H1 (cell line): ENCODE measurements around the gene P3H2. TPM values are rescaled to one million over a fixed set of nuclear protein-coding genes. Genes with fewer than 3 reads are reported as not detected.

ENCODE experiments used
- CTCF ChIA-PET: fragments of 300-600 bp; sonication (Branson Sonifier 250); formaldehyde crosslinking; loops from one replicate; lab custom pipeline; 2021; ENCODE audit not compliant: partially characterized antibody; lab: Charles Lee
- POLR2A ChIA-PET: fragments of 300-600 bp; sonication (Branson Sonifier 250); formaldehyde crosslinking; loops from one replicate; lab custom pipeline; 2021; ENCODE audit warnings: inconsistent platforms; ENCODE audit not compliant: partially characterized antibody; lab: Charles Lee
- DNase-seq, 2 experiments: peaks; one replicate each; pipeline versions ENCODE4 v3.0.0 to v3.0.0-alpha.2; 2010 to 2022; ENCODE audit warnings: low spot score in 2 of 2, low read depth in 1 of 2, mixed read lengths in 1 of 2
- FAIRE-seq: peaks from 2 replicates; lab custom pipeline; 2011; peaks lifted over from hg19 to GRCh38; lab: Jason Lieb, UNC
- H2AFZ ChIP-seq: 2 replicates; pipeline ENCODE4 v1.8.1; 2012; ENCODE audit warnings: low read length, inconsistent platforms
- H2AK5ac ChIP-seq: 2 replicates; pipeline ENCODE4 v1.6.1; 2013; ENCODE audit warnings: low read depth, low read length
- H2BK120ac ChIP-seq: replicated peaks from 2 replicates; pipeline ENCODE3; 2013; ENCODE audit warnings: low read depth, low read length, inconsistent platforms
- H2BK12ac ChIP-seq: 2 replicates; pipeline ENCODE4 v1.6.1; 2013; ENCODE audit warnings: low read depth, low read length
- H2BK15ac ChIP-seq: 2 replicates; pipeline ENCODE4 v1.6.1; 2013; ENCODE audit warnings: low read length
- H2BK20ac ChIP-seq: 2 replicates; pipeline ENCODE4 v1.6.1; 2013; ENCODE audit warnings: low read length
- H2BK5ac ChIP-seq: 2 replicates; pipeline ENCODE4 v1.6.1; 2013; ENCODE audit warnings: low read depth, low read length
- H3K14ac ChIP-seq: 2 replicates; pipeline ENCODE4 v1.6.1; 2013; ENCODE audit warnings: inconsistent platforms; ENCODE audit not compliant: insufficient read length
- H3K18ac ChIP-seq: 2 replicates; pipeline ENCODE4 v1.6.1; 2013; ENCODE audit warnings: low read length; ENCODE audit errors: extremely low read depth
- H3K23ac ChIP-seq: 2 replicates; pipeline ENCODE4 v1.6.1; 2013; ENCODE audit warnings: inconsistent platforms; ENCODE audit not compliant: insufficient read length
- H3K23me2 ChIP-seq: 2 replicates; pipeline ENCODE4 v1.6.1; 2013; ENCODE audit warnings: low read depth, low read length
- H3K27ac ChIP-seq: 2 replicates; pipeline ENCODE4 v1.6.1; 2011; ENCODE audit warnings: low read depth, low read length, inconsistent platforms
- H3K27me3 ChIP-seq, 4 experiments: replicated peaks in 1 of 4; 1 replicate in 1 of 4; 2 replicates in 3 of 4; pipeline versions ENCODE4 v1.6.1 to v1.8.1; 2011 to 2013; ENCODE audit warnings: low read length in 3 of 4, mild to moderate bottlenecking in 3 of 4, inconsistent platforms in 2 of 4, mixed read lengths in 2 of 4, moderate library complexity in 1 of 4; ENCODE audit not compliant: control insufficient read depth in 3 of 4, insufficient read depth in 3 of 4; ENCODE audit errors: extremely low read depth in 1 of 4
- H3K36me3 ChIP-seq, 4 experiments: 2 replicates each; pipeline versions ENCODE4 v1.6.1 to v1.8.1; 2011 to 2013; ENCODE audit warnings: mild to moderate bottlenecking in 4 of 4, low read length in 3 of 4, moderate library complexity in 2 of 4, control low read depth in 1 of 4, inconsistent platforms in 1 of 4; ENCODE audit not compliant: insufficient read depth in 4 of 4, control insufficient read depth in 2 of 4
- H3K4ac ChIP-seq: replicated peaks from 2 replicates; pipeline ENCODE3; 2013; ENCODE audit warnings: low read length, low read depth, mixed read lengths, inconsistent platforms; ENCODE audit not compliant: insufficient read length
- H3K4me1 ChIP-seq, 4 experiments: replicated peaks in 1 of 4; 1 replicate in 1 of 4; 2 replicates in 3 of 4; pipeline versions ENCODE4 v1.6.1 to v1.8.1; 2011 to 2013; ENCODE audit warnings: low read length in 3 of 4, inconsistent platforms in 2 of 4, mixed read lengths in 1 of 4; ENCODE audit not compliant: insufficient read depth in 4 of 4, control insufficient read depth in 3 of 4
- H3K4me2 ChIP-seq, 2 experiments: 2 replicates each; pipeline versions ENCODE4 v1.6.1 to v1.8.1; 2011 to 2013; ENCODE audit warnings: low read depth in 2 of 2, low read length in 2 of 2, control low read depth in 1 of 2, inconsistent platforms in 1 of 2, mild to moderate bottlenecking in 1 of 2; ENCODE audit not compliant: insufficient read depth in 1 of 2
- H3K4me3 ChIP-seq, 4 experiments: fragments of 200-600, 300-600 bp in 1 of 4; sonication (generic), shearing (Covaris generic), sonication (Bioruptor Twin) in 1 of 4; 2 replicates each; pipeline versions ENCODE4 v1.5.1 to v1.8.1; 2011 to 2016; ENCODE audit warnings: low read length in 4 of 4, low read depth in 3 of 4, control low read depth in 2 of 4, inconsistent platforms in 2 of 4, mild to moderate bottlenecking in 2 of 4, mixed read lengths in 1 of 4, moderate library complexity in 1 of 4; ENCODE audit not compliant: insufficient read depth in 2 of 4; ENCODE audit errors: extremely low read depth in 1 of 4
- H3K56ac ChIP-seq: replicated peaks from 2 replicates; pipeline ENCODE3; 2013; ENCODE audit warnings: low read depth, mild to moderate bottlenecking, mixed read lengths, low read length, inconsistent platforms; ENCODE audit not compliant: insufficient read length
- H3K79me1 ChIP-seq: 2 replicates; pipeline ENCODE4 v1.6.1; 2013; ENCODE audit warnings: low read depth, low read length, control low read depth
- H3K79me2 ChIP-seq, 2 experiments: 2 replicates each; pipeline versions ENCODE4 v1.6.1 to v1.8.1; 2012 to 2013; ENCODE audit warnings: low read length in 2 of 2, mild to moderate bottlenecking in 2 of 2, inconsistent platforms in 1 of 2; ENCODE audit not compliant: insufficient read depth in 2 of 2, control insufficient read depth in 1 of 2
- H3K9ac ChIP-seq, 4 experiments: replicated peaks in 1 of 4; 1 replicate in 1 of 4; 2 replicates in 3 of 4; pipeline versions ENCODE4 v1.6.1 to v1.8.1; 2011 to 2013; ENCODE audit warnings: low read depth in 3 of 4, low read length in 3 of 4, control low read depth in 2 of 4, mild to moderate bottlenecking in 2 of 4, moderate library complexity in 2 of 4, inconsistent platforms in 1 of 4; ENCODE audit errors: extremely low read depth in 1 of 4
- H3K9me3 ChIP-seq, 2 experiments: 2 replicates each; pipeline versions ENCODE4 v1.6.1 to v1.8.1; 2012 to 2013; ENCODE audit warnings: mild to moderate bottlenecking in 2 of 2, moderate library complexity in 2 of 2, control low read depth in 1 of 2, inconsistent platforms in 1 of 2, low read depth in 1 of 2, low read length in 1 of 2, mixed read lengths in 1 of 2; ENCODE audit not compliant: insufficient read depth in 2 of 2
- H4K20me1 ChIP-seq, 2 experiments: replicated peaks in 1 of 2; 2 replicates each; pipeline versions ENCODE3 to v1.8.1; 2011 to 2013; ENCODE audit warnings: inconsistent platforms in 2 of 2, low read length in 2 of 2, mild to moderate bottlenecking in 1 of 2; ENCODE audit not compliant: insufficient read depth in 2 of 2, control insufficient read depth in 1 of 2
- H4K5ac ChIP-seq: 2 replicates; pipeline ENCODE4 v1.6.1; 2013; ENCODE audit warnings: low read length, low read depth, mixed read lengths, inconsistent platforms; ENCODE audit not compliant: insufficient read length
- H4K8ac ChIP-seq: 2 replicates; pipeline ENCODE4 v1.8.0; 2013; ENCODE audit warnings: mild to moderate bottlenecking, moderate library complexity, low read length, inconsistent platforms; ENCODE audit not compliant: insufficient read depth; ENCODE audit errors: extremely low read depth
- H4K91ac ChIP-seq: replicated peaks from 2 replicates; pipeline ENCODE3; 2013; ENCODE audit warnings: low read length, mixed read lengths, inconsistent platforms; ENCODE audit not compliant: insufficient read length
- CEBPB ChIP-seq: IDR thresholded peaks from 2 replicates; pipeline ENCODE4 v1.6.1; 2012; ENCODE audit warnings: low read depth, low read length
- CTBP2 ChIP-seq: IDR thresholded peaks from 2 replicates; pipeline ENCODE4 v1.7.0; 2011; ENCODE audit warnings: borderline replicate concordance, mild to moderate bottlenecking, moderate library complexity, mixed read lengths, low read length; ENCODE audit not compliant: insufficient read depth, insufficient read length
- EGR1 ChIP-seq: IDR thresholded peaks from 2 replicates; pipeline ENCODE4 v1.6.1; 2011; ENCODE audit warnings: low read depth, low read length, borderline replicate concordance
- KDM1A ChIP-seq: fragments of 200-600, 300-600 bp; sonication (generic); IDR thresholded peaks from 2 replicates; pipeline ENCODE4 v1.7.1; 2016; ENCODE audit warnings: mild to moderate bottlenecking, low read length, borderline replicate concordance
- RAD21 ChIP-seq, 2 experiments: IDR thresholded peaks in 1 of 2; conservative IDR thresholded peaks in 1 of 2; 2 replicates each; pipeline ENCODE4 v1.6.1; 2011; ENCODE audit warnings: low read depth in 2 of 2, low read length in 2 of 2, improper control_type of control experiment in 1 of 2, inconsistent platforms in 1 of 2, mild to moderate bottlenecking in 1 of 2, moderate library complexity in 1 of 2
- RFX5 ChIP-seq: IDR thresholded peaks from 2 replicates; pipeline ENCODE4 v1.6.1; 2011; ENCODE audit warnings: low read depth, low read length, improper control_type of control experiment, borderline replicate concordance
- SP2 ChIP-seq: IDR thresholded peaks from 2 replicates; pipeline ENCODE4 v1.6.1; 2012; ENCODE audit warnings: mild to moderate bottlenecking, low read length, inconsistent platforms
- TBP ChIP-seq: IDR thresholded peaks from 2 replicates; pipeline ENCODE4 v1.6.1; 2011; ENCODE audit warnings: low read depth, low read length, improper control_type of control experiment
- YY1 ChIP-seq: IDR thresholded peaks from 2 replicates; pipeline ENCODE4 v1.6.1; 2011; ENCODE audit warnings: low read depth, mild to moderate bottlenecking, low read length
- WGBS, 2 experiments: shearing (Covaris generic) in 1 of 2; methylation state at CpG; one replicate each; pipeline versions ENCODE4 v1.1.6 to v1.1.7; 2013 to 2015; ENCODE audit warnings: low lambda C conversion rate in 2 of 2, mixed read lengths in 2 of 2, inconsistent platforms in 1 of 2, low coverage in 1 of 2, missing lambda C conversion rate in 1 of 2; ENCODE audit not compliant: insufficient replicate concordance in 2 of 2, insufficient coverage in 1 of 2, insufficient read length in 1 of 2; ENCODE audit errors: extremely low coverage in 1 of 2, missing lambda C conversion rate in 1 of 2; 5-methylcytosine and 5-hydroxymethylcytosine counted together
- polyA plus RNA-seq, 7 experiments: library from polyadenylated mRNA; depleted of rRNA in 3 of 7; stranded (reverse) in 5 of 7; unstranded in 2 of 7; fragments of >200 nt in 5 of 7; fragments of 200-250 nt in 2 of 7; gene quantifications; 1 replicate in 5 of 7; 2 replicates in 1 of 7; 4 replicates in 1 of 7; pipeline versions ENCODE4 v1.2.1 to v1.2.3, GENCODE V29; 2011 to 2013; ENCODE audit warnings: missing spikeins in 2 of 7, mixed read lengths in 2 of 7
- total RNA-seq: library from RNA; stranded (reverse); fragmentation: NEBNext Ultra II Directional; extraction: Animal tissue kit (Norgen Biotek cat#: 25700); gene quantifications from 2 replicates; pipeline ENCODE4 v1.2.1, GENCODE V29; 2021
- TF ChIP-seq, protein P1 (sequence below), 3 experiments: IDR thresholded peaks; 1 replicate in 2 of 3; 2 replicates in 1 of 3; pipeline versions ENCODE4 v1.5.1 to v1.6.1; 2011; ENCODE audit warnings: low read length in 3 of 3, mild to moderate bottlenecking in 3 of 3, inconsistent platforms in 2 of 3, low read depth in 1 of 3, moderate library complexity in 1 of 3; ENCODE audit not compliant: insufficient read depth in 1 of 3; ENCODE audit errors: control extremely low read depth in 1 of 3

P3H2 gene
- total and polyA plus RNA-seq, 2 of the 8 experiments (the other 6 are each of a cell fraction or from before 2014, with no cell fraction given) = 40.5 to 60.4 TPM

DNA sequence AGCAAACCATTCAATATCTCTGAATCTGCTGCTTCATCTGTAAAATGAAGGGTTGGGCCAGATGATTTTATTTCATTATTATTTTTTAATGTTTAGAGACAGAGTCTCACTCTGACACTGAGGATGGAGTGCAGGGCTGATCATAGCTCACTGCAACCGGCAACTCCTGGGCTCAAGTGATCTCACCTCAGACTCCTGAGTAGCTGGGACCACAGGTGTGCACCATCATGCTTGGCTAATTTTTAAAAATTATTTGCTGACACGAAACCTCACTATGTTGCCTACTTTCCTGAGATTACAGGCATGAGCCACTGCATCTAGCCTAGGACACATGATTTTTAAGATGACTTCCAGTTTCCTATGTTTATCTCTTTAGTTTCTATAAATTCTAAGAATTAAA is 105.8 kb downstream of the P3H2 start:
- H4K5ac ChIP-seq = no peak overlapping the region
- H3K23ac ChIP-seq = no peak overlapping the region
- no peaks in the 10 kb centered on the region for H3K79me1 ChIP-seq
- no peak overlapping the region for H2BK15ac ChIP-seq
- H2BK12ac ChIP-seq = no peak overlapping the region
- H3K4me3 ChIP-seq = no peak overlapping the region
- H4K91ac ChIP-seq = peak overlapping the region; percentile 29
- WGBS, 2 experiments = 82% methylated on average over 2 of the region's 2 CpGs; no CpG with 5 or more reads in 1 of the 2 experiments
- H3K4me2 ChIP-seq = peak overlapping the region in 1 of 2 experiments; percentile 53; a peak in 1 of 4 replicates
- no peak overlapping the region for H4K8ac ChIP-seq
- H2AK5ac ChIP-seq = no peak overlapping the region; the same call in 1 of the 2 replicates
- H3K18ac ChIP-seq = peak overlapping the region; percentile 26; the same call in 1 of the 2 replicates
- POLR2A ChIA-PET = no interaction called here
- FAIRE-seq = no peak
- H3K9me3 ChIP-seq = no peaks in the 10 kb centered on the region
- H3K4me1 ChIP-seq = peaks cover 7 to 33% (median 23%) of the 10 kb centered on the region in 4 experiments; a peak in 6 of 7 replicates
- DNase-seq = no peak
- no peaks in the 10 kb centered on the region for H3K36me3 ChIP-seq
- H3K4ac ChIP-seq = peak overlapping the region; percentile 29
- no peaks in the 10 kb centered on the region for H4K20me1 ChIP-seq
- H3K27me3 ChIP-seq = no peaks in the 10 kb centered on the region
- no peak overlapping the region for H2AFZ ChIP-seq
- no peak overlapping the region; a peak in 1 of 7 replicates for H3K9ac ChIP-seq
- H2BK120ac ChIP-seq = peak overlapping the region; percentile 44
- H3K23me2 ChIP-seq = no peaks in the 10 kb centered on the region
- CTCF ChIA-PET = interaction anchor here (0.9 to 2.4 kb wide), 9 partner anchors 17 to 307 kb away, joined by 3 to 8 read pairs (median 3); partner anchors contain the start of gene CLDN1
- no peak overlapping the region for H3K14ac ChIP-seq
- H3K27ac ChIP-seq = no peak overlapping the region
- H2BK5ac ChIP-seq = peak overlapping the region; percentile 93; the same call in 1 of the 2 replicates
- H3K79me2 ChIP-seq = no peaks in the 10 kb centered on the region; a peak in 1 of 4 replicates
- peak overlapping the region; percentile 8; the same call in 1 of the 2 replicates for H2BK20ac ChIP-seq
- H3K56ac ChIP-seq = no peak overlapping the region
- TF ChIP-seq CTBP2 (no peak), SP2 (no peak), TBP (no peak), RFX5 (no peak), KDM1A (no peak), CEBPB (no peak), YY1 (no peak), RAD21 (IDR thresholded peaks at IDR 0.05 in 1 of 2, conservative IDR thresholded peaks at IDR 0.05 in 1 of 2; ENCODE audit: low read depth in 2 of 2, low read length in 2 of 2) (no peak), EGR1 (no peak)
- TF ChIP-seq, protein P1, sequence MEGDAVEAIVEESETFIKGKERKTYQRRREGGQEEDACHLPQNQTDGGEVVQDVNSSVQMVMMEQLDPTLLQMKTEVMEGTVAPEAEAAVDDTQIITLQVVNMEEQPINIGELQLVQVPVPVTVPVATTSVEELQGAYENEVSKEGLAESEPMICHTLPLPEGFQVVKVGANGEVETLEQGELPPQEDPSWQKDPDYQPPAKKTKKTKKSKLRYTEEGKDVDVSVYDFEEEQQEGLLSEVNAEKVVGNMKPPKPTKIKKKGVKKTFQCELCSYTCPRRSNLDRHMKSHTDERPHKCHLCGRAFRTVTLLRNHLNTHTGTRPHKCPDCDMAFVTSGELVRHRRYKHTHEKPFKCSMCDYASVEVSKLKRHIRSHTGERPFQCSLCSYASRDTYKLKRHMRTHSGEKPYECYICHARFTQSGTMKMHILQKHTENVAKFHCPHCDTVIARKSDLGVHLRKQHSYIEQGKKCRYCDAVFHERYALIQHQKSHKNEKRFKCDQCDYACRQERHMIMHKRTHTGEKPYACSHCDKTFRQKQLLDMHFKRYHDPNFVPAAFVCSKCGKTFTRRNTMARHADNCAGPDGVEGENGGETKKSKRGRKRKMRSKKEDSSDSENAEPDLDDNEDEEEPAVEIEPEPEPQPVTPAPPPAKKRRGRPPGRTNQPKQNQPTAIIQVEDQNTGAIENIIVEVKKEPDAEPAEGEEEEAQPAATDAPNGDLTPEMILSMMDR (IDR thresholded peaks at IDR 0.05; ENCODE audit: control extremely low read depth in 1 of 3, insufficient read depth in 1 of 3, low read depth in 1 of 3, low read length in 3 of 3) = no peak
